ENCODE data around the gene PPM1J.
"Not testable (repeated sequence)": the region's sequence is repeated elsewhere in the genome, so short reads cannot be mapped to it uniquely, and the experiment has no call there.

Gene PPM1J, protein sequence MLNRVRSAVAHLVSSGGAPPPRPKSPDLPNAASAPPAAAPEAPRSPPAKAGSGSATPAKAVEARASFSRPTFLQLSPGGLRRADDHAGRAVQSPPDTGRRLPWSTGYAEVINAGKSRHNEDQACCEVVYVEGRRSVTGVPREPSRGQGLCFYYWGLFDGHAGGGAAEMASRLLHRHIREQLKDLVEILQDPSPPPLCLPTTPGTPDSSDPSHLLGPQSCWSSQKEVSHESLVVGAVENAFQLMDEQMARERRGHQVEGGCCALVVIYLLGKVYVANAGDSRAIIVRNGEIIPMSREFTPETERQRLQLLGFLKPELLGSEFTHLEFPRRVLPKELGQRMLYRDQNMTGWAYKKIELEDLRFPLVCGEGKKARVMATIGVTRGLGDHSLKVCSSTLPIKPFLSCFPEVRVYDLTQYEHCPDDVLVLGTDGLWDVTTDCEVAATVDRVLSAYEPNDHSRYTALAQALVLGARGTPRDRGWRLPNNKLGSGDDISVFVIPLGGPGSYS

DNA sequence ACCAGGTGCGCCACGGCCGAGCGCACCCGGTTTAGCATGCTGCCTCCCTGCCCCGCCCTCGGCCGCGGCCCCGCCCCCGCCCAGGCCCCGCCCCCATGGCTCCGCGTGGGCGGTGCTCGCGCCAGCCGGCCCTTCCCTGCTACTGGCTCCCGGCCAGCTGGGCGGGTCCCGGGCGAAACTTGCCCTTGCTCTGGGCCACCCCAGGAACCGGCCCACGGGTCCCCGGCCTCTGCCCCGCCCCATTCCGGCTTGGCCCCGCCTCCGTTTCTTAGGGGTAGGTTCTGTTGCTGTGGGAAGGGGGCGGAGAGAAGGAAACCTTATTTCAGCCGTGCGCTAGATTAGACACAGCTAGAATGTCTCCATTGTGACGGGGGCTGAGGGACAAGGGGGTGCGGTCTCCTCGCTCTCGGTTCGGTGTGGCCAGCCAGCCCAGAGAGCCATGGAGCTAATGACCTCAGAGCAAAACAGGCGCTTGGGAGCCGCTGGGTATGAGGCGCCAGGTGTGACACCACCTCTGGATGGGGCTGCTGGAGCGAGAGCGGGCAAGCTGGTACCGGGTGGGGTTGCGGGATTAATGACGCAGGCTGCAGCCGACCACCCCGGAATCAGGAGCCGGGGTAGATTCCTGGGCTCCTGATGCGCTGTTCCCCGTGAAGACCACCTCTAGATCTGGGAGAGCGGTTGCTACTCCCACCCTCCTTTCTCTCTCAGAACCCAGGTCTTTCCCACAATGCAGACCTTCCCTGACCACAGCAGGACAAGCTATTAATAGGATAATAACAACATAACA, at the start of gene PPM1J:
TSS of gene PPM1J (minus strand) at position 69 of the 790 bp plus-strand sequence. CDS start at position 38, 31 bp downstream.
- peak; percentile 34 for DNase-seq

DNA sequence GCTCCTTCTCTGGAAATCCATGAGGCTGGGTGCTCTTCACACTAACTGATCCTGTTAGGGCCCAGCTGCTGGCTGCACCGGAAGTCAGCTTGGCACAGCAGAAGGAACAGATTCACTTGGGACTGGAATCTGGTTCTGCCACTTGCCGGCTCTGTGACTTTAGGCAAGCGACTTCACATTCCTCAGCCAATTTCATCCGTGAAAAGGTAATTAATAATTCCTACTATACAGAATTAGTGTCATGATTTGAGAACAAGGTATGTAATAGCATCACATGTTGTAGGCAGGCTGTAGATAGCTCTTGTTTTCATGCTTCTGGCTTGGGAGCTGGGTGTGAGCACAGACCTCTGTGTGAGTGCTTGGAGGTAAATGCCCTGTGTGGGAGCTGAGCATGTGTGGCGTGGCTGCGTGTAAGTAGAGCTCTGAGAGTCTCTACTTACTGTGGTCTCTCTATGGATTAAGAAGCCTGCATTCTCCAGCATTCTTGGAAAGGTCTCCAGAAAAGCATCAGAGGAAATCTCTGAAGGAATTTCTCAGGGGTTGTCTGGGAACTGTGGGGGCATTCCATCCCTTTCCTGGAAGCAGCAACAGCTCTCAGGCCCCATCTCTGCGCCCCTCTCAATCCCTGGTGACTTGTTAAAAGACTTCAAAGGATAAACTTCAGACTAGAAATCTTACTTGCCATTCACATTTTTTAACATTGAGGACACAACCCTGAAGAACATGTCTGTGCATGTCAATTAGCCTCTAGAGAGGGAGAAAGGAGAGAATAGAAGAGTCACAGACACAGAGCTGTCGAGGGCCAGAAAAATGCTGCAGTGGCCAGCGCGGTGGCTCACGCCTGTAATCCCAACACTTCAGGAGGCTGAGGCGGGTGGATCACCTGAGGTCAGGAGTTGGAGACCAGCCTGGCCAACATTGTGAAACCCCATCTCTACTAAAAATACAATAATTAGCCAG, 47.7 kb upstream of the PPM1J start:
- DNase-seq: peak; percentile 11

DNA sequence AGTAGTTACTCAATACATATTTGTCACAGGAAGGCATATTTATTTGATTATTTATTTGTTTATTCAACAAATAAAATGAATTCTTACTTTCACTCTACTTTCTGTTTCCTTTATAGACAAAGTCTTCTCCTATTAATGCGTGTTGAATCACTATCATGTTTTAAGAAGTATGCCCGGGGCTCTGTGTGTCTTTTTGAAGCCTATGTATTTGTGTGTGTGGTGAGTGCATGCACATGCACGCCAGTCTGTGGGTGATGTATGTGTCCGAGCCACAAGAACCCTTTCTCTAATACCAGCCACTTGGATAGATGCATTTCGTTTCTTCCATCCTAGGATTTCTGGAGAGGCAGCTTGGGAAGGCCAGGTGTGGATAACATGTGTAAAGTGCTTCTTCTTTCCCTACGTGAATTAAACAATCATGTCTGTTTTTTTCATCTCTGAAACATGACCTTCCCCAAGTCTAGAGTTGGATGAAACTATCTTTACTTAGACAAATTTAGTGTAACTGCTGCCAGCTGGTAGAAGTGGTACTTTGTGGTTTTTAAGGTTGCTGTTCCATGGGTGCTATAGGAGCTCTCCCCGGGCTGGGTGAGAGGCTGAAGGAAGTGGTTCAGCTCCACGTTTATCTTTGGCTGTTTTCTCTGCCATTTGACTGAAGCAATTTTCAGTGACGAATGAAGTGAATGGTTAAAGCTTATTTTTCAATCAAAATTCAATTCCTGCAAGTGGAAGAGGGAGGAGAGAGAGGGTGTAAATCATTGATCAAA, 46.8 kb upstream of the PPM1J start:
- no peak for DNase-seq

DNA sequence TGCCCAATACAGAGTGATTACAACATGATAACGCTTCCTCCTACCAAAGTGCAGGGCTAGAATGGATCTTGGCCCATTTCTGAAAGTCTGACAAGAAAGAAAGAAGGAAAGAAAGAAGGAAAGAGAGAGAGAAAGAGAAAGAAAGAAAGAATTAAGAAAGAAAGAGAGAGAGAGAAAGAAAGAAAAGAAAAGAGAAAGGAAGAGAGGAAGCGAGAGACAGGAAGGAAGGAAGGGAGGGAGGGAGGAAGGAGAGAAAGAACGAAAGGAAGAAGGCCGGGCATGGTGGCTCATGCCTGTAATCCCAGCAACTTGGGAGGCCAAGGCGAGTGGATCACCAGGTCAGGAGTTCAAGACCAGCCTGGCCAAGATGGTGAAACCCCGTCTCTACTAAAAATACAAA, 44.1 kb upstream of the PPM1J start:
- DNase-seq: no peak

DNA sequence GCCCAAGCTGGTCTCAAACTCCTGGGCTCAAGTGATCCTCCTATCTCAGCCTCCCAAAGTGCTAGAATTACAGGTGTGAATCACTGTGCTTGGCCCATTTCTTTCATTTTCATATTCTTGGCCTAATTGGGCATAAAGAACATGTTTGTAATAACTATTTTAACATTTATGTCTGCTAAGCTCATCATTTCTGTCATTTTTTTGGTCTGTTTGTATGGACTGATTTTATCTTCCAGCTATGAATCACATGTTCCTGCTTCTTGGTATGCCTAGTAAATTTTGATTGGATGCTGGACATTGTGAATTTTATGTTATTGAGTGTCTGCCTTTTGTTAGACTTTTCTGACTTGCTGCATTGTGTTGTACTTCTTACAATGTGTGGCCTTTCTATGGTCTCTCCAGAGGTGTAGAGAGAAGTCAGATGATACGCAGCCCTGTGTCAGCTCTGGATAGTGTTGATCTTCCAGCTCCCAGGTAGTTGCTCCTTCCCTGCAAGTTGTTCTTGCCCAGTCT, 39.0 kb upstream of the PPM1J start:
- DNase-seq: no peak

DNA sequence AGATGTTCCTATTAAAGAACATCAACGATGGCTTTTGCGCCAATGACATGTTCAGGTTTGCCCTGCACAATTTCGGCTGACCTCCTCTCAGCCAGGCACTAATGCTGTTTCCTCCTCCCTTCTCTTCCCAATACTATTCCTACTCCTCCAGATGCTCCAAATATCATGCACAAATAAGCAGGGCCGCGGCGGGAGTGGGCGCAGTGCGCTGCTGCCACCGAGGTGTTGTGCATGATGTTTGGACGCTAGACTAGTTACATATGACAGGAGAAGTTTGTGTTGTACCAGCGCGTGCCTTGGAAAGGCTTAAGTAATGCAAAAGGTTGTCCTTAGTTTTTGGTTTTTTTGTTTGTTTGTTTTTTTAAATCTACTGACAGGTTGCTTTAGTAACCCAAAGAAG, 33.3 kb upstream of the PPM1J start:
- no peak for DNase-seq

DNA sequence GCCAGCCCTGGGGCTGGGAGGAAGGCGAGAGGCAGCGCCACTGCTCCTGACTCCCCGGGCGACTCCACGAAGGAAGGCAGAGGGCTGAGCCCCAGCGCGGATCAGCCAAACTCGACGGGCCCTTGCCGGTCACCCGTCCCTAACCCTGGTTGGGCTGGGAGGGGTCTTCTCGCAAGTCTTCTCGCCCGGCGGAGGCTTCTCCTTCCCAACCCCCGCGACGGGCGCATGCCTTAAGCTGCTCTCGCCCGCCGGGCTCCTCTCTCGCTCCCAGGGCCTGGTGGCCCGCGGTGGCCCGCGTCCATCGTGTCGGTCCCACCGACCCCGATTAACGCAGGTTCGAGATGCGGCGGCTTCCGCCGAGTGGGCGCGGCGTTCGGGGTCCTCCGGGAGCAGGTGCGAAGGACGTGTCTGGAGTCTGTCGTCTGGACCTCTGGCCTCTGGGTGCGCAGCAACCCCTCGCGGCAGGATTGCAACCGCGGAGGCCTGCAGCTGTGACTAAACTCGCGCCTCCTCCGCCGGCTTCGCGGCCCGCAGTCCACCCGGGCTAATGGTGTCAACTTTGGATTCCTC, 29.0 kb upstream of the PPM1J start:
- no peak for DNase-seq

DNA sequence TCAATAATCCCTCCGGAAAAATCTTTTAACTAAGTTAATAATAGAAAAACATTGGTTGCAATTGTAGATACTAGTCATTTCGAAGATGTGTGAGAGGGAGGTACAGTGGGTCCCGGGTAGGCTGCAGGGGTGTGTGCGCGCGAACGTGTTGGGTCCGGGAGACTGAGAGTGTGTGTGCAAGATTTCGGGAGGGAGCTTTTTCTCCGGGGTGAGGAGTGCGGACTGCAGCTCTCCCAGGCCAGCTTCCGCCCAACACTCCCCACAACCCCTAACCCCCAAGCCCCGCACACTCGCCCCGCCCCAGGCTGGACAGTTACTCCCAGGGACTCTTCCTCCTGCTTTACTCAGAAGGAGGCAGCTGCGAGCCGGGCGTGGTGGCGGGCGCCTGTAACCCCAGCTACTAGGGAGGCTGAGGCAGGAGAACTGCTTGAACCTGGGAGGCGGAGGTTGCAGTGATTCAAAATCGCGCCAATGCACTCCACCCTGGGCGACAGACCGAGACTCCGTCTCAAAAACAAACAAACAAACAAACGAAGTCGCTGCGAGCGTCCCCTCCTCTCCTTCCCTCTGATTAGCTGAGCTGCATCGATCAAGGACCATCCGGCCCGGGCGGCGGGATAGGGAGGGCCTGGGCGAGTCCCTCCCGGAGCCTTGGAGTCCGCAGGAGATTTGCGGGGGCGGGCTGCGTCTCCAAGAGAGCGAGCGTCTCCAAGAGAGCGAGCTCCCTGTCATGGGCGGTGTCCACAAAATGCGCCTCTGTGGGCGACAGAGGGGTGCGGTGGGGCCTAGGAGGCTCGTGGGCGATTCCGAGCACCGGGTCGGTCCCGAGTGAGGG, 28.3 kb upstream of the PPM1J start:
- no peak for DNase-seq

DNA sequence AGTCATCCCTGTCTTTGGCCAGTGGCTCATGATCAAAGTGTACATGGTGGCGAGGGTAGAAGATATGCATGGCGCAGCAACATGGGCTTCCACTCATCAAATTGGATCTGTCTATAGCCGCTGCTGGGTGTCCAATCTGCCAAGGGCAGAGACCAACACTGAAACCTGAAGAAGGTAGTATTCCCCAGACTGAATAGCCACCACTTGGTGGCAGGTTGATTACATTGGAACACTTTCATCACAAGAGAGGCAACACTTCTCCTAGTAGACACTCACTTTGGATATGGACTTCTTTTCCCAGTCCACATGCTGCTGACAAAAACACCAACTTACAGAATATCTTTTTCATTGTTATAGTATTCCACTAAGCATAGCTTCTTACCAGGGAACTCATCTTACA, 22.4 kb upstream of the PPM1J start:
- no peak for DNase-seq

DNA sequence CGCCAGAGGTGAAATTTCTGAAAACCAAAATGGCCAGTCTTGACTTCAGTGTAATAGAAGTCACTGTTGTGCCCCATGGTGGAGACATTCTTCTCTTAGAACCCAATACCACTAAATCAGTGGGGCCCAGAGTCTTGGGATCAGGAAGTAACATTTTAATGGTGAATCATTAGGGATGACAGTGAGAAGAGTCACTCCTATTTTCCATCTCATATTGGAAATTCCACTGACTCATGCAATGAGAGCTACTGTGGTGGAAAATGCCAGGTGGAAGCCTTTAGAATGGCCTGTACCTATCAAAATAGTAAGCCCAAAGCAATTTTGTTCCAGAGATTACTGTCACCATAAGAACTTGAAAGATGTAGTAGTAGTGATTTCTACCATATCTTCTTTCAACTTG, 20.6 kb upstream of the PPM1J start:
- no peak for DNase-seq

DNA sequence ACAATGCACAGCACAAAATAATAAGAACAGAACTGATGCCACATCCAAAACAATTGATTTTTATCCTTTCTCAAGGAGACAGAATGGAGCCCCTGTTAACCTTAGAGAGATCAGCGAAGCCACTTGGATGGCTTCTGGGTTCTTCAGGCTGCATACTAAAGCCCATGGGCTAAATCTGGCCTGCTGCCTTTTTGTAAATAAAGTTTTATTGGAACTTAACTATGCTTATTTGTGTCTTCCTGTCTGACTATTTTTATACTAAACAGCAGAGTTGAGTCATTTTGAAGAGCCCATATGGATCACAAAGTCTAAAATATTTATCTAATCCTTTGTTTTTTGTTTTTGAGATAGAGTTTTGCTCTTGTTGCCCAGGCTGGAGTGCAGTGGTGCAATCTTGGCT, 16.3 kb upstream of the PPM1J start:
- no peak for DNase-seq

DNA sequence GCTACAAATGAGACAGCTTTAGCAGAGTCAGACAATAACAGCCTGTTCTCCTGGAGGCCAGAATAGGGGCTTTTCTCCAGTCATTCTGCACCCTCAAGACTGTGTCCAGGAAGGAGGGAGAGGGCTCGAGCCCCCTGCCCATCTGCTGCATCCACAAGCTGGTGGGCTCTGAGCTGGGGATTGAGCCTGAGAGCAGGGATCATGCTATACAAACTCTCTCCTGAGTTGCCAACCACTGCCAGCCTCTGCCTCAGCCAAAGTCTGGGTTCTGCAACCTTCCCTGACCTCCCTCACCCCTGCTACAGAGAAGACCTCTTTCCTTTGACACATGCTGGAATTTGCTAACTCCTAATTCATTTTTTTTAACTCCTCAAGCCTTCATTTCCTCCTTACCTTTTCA, 14.8 kb upstream of the PPM1J start:
- DNase-seq: no peak

DNA sequence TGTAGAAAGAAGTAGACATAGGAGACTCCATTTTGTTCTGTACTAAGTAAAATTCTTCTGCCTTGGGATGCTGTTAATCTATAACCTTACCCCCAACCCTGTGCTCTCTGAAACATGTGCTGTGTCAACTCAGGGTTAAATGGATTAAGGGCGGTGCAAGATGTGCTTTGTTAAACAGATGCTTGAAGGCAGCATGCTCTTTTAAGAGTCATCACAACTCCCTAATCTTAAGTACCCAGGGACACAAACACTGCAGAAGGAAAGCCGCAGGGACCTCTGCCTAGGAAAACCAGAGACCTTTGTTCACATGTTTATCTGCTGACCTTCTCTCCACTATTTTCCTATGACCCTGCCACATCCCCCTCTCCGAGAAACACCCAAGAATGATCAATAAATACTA, 13.9 kb upstream of the PPM1J start:
- DNase-seq: not testable (repeated sequence)

DNA sequence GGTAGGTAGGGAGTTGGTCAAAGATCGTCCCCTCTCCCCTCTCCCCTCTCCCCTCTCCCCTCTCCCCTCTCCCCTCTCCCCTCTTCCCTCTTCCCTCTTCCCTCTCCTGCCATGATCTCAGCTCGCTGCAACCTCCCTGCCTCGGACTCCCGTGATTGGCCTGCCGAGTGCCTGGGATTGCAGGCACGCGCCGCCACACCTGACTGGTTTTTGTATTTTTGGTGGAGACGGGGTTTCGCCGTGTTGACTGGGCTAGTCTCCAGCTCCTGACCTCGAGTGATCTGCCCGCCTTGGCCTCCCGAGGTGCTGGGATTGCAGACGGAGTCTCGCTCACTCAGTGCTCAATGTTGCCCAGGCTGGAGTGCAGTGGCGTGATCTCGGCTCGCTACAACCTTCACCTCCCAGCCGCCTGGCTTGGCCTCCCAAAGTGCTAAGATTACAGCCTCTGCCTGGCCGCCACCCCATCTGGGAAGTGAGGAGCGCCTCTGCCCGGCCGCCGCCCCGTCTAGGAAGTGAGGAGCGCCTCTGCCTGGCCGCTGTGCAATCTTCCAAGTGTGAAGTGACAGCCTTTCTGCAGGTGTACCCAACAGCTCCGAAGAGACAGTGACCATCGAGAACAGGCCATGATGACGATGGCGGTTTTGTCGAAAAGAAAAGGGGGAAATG, 13.3 kb upstream of the PPM1J start:
- DNase-seq: not testable (repeated sequence)

DNA sequence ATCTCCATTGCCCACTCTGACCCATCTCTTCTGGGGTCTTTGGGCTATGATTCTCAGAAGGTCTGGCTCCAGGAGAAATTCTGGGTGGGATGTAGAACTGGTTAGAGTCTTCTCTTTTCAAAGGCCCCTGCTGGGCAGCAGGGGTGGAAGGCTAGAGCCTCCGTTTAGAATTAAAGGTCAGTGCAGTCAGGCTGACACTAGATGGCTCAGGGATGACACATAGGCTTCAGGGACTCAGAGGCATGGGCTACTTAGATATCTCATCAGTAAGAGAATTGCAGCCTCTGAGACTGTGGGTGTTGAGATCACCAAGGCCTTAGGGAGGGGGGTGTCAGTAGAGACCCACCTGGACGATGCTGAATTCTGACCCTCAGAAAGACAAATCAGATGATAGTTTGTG, 12.6 kb upstream of the PPM1J start:
- DNase-seq: no peak

DNA sequence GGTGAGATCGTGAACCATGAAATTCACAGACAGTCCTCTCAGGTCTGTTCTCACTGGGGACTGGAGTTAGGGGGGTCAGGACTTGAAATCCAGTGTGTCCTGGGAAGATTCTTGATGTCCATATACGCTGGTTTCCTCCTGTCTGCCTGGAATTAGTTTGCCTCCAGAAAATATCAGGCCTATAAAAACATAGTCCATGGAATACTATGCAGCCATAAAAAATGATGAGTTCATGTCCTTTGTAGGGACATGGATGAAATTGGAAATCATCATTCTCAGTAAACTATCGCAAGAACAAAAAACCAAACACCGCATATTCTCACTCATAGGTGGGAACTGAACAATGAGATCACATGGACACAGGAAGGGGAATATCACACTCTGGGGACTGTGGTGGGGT, 9.1 kb upstream of the PPM1J start:
- DNase-seq: not testable (repeated sequence)

DNA sequence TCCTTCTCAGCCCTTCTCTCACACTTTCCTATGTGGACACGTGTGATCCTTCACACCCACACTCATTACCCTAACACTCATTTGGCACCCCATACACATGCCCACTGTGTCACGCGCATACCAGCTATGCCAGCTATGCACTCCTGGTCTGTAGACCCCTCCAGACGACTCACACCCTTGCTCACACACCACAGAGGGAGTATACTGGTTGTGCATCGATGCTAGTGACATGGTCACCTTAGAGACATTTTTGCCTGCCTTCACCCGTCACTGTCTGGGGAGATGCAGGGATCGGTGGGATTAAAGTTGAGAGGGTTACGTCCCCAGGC, 8.3 kb upstream of the PPM1J start:
- no peak for DNase-seq

DNA sequence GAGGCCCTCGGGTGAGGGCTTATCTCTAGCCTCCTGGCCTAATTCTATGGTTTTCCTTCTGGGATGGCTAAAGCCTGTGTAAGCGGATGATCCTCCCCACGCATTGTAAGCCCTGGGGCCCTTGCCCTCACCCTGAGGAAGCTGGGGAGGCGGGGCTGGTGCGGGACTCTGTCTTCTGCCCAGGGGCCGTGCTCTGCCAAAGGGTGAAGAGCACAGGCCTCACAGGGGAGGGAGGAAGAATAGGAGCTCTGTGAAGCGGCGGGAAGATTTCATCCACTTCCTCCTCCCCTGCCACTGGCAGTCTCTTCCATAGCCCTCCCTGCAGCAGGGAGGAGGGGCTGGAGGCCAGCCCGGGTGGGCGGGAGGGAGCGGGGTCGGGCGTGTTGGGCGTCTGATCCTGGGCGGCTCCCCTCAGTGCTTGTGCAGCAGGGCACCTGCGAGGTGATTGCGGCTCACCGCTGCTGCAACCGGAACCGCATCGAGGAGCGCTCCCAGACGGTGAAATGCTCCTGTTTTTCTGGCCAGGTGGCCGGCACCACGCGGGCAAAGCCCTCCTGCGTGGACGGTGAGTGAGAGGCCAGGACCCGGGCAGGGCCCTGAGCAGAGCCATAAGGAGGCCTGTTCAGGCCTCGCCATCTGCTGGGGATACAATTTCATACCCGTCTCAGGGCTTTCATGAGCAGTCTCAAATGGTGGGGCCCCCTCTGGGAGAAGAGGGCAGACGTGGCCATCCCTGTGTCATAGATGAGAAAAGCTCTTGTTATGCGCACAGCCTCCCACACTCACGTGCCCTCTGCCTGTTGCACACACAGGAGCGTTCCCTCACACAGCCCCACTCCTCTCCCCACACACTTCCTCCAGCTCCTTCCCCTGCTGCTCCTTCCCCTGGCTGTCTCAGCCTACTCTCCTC, 7.7 kb upstream of the PPM1J start:
- no peak for DNase-seq

DNA sequence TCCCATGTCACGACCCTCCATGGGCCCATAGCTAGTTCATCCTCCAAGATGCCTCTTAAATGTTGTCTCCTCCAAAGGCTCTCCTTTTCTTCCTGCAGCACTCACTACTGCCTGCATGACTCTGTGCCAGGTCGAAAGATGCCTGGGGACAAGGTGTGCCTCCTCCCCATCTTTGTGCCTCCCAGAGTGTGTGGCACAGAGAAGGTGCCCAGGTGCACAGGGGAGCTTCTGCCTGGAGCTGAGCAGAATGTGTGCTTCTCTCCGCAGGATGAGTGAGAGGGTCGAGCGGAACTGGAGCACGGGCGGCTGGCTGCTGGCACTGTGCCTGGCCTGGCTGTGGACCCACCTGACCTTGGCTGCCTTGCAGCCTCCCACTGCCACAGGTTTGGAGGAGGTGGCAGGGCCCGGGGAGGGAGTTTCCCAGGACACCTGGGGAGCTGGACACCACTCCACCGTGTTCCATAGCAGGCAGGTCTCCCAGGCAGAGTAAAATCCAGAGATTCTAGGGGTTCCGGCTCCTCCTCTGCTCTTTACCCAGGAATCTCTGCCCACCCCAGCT, 6.9 kb upstream of the PPM1J start:
- DNase-seq: no peak

All from NCI-H1694 treated with DMSO at 0.1 percent for 48 hours (cell line).